Mesenteric fat pad (tissue), 1 donor: ENCODE data around the gene MMP3. TPM values are rescaled to one million over a fixed set of nuclear protein-coding genes. Genes with fewer than 3 reads are reported as not detected.

Experiments
- DNase-seq: peaks from one replicate; pipeline ENCODE4 v3.0.0-alpha.2; 2020; ENCODE audit warnings: low spot score
- total RNA-seq: library from RNA; stranded (reverse); fragmentation: NEBNext Ultra II Directional; extraction: Animal tissue kit (Norgen Biotek cat#: 25700); gene quantifications from one replicate; pipeline ENCODE4 v1.2.1, GENCODE V29; 2021
- donor health status: DM: yes; HTN: yes; CAD: no.

MMP3 gene
- total RNA-seq, 1 donor from 2014 or later, result 1.5 TPM

DNA sequence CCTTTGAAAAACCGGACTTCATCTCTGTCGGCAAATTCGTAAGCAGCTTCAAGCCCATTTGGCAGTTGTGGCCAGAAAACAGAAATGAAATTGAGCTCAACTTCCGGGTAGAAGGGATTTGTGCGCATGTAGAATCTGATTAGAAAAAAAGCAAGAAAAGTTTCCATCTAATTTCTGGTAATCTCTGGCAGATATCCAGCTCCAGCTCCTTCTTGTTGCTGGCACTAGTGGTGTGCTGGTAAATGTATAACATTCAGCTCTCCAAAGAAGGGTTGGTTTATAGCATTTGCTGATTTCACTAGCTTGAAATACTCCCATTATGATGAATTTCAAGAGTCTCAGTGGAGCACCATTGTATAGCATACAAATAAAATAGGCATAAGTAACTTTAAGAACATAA, 50.8 kb downstream of the MMP3 start:
- DNase-seq, result no peak

GRCh38 chr11:102791271-102792036, 52.0 kb downstream of the MMP3 start:
- no peak for DNase-seq

DNA sequence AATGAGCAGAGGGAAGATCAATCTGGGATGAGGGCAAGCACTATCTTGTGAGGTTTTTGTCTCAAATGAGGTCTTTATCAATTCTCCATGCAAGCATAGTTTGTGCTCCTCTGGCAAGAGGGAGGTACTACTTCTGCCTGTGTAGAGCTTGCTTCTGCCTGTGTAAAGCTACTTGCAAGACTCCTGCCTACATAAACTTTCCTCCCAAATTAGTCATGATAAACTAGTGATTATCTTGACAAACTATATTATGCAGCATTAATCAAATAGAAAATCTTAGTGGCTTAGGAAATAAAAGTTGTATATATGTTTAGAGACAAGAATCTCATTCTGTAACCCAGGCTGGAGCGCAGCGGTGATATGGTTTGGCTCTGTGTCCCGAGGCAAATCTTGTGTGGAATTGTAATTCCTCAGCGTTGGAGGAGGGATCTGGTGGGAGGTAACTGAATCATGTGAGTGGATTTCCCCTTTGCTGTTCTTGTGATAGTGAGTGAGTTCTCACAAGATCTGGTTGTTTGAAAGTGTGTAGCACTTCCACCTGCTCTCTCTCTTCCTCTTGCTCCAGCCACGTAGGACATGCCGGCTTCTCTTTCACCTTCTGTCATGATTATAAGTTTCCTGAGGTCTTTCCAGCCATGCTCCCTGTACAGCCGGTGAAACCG, 54.9 kb downstream of the MMP3 start:
- DNase-seq, result no peak

Other genes starting within 250 kb of the MMP3 start
- gene MMP20, start 218.3 kb downstream of the MMP3 start, total RNA-seq, result not detected
- gene MMP27, start 137.8 kb downstream of the MMP3 start, total RNA-seq, result not detected
- 2.6 TPM for gene MMP8, start 118.7 kb downstream of the MMP3 start, total RNA-seq
- gene MMP10, start 63.0 kb downstream of the MMP3 start, total RNA-seq, result not detected
- 0.26 TPM for gene MMP1, start 45.4 kb downstream of the MMP3 start, total RNA-seq
- gene MMP12, start 31.4 kb upstream of the MMP3 start, total RNA-seq, result 0.29 TPM
- not detected for gene MMP13, start 112.1 kb upstream of the MMP3 start, total RNA-seq
- 22.1 TPM for gene DCUN1D5, start 248.6 kb upstream of the MMP3 start, total RNA-seq